CD4-positive, alpha-beta T cell treated with Interleukin-4 for 1 hour (primary cell): ENCODE data around the gene PPP2R2B.
"Not testable (repeated sequence)": the region's sequence is repeated elsewhere in the genome, so short reads cannot be mapped to it uniquely, and the experiment has no call there.

Experiments
- DNase-seq, 2 donors: peaks; one replicate each; pipeline ENCODE4 v3.0.0-alpha.2; 2020 to 2022

The PPP2R2B gene

DNA sequence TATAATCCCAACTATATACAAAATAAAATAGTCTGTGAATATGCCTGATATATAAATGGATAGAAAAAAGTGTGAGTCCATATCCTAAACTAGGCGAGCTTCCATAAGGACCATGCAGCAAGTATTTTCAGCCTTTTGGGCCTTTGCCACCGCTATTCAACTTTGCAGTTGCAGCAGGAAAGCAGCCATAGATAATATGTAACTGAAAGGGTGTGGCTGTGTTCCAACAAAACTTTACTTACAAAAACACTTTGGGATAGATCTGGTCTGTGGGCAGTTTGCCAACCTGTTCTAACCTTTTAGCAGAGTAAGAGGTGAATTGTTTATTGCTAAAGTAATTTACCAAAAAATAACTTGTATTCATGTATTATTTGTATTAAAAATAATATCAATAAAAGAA, 234.8 kb downstream of the PPP2R2B start:
- no peak for DNase-seq

DNA sequence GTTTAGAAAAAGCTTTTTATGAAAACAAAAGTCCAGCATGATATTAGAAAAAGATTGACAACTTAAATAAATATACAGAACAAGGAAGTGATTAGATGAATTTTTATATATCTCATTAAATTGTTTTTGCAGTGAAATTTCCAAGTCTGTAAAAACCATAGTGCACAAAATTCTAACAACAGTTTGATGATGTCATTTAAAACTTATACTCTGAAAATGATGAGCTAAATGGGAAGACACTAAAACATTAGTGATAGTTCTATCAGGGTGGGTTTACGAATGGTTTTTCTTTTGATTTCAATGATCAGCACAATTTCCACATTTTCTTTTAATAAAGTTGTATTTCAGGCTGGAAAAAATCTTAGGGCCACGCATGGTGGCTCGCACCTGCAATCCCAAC, 236.1 kb downstream of the PPP2R2B start:
- DNase-seq, result no peak

DNA sequence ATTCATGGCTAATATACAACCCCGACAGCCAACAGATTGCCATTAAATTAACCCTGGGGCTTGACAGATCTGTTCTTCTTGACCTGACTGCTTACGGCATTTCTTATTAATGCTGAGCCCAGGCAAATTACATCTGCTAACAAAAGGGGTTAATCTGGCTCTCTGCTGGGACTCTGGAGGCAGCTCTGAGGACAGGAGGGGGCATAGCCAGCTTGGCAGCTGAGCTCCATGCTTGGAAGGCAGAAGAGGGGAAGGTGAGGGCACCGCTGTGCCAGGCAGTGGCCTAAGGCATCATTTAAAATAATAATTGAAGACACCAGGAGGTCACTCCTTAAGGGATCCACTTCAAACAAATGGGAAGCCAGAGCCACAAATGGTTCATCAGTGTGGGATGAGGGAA, 236.6 kb downstream of the PPP2R2B start:
- DNase-seq, result no peak

DNA sequence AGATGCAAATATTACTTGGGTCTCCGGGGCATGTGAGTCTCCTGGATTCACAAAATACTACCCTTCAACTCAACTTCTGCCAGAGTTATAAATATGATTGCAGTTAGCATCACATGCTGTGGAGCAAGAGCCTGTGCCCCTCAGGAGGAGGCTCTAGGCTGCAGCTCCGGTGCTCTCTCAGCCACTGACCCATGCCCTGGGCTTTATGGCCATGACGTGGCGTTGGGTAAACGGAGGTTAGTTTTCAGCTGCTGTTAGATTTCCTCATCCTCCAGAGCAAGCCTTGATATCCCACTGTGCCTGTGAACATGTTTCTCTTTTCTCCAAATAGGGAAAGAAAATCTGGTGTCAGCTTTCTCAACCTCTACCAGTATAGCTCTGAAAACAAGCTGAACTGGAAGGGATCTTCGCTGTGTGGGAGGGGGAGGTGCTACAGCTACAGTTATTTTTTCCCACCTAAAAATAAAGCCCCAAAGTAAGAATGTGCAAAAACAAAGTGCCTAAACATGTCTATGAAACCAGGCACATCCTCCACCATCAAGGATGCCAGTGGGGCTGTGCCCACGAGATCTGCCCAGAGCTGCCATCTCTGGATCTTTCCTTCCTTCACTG, 238.2 kb downstream of the PPP2R2B start:
- DNase-seq, result no peak

DNA sequence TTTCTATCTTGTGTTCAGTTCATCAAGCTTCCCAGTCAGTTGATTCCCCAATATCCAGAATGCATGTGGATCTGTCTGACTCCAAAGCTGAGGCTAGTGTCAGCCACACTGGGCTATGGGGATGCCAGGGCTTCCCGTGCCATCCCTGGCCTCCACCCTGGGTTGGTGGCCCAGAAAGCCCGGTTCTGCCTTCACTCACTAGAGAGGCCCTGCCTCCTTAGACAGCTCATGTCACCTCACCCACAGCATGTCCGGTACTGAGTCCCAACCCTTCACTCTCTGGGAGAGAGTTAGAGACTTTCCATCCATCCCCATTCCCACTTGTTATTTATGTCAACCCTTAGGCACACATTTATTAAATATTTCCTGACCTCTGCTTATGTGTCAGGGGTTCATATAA, 243.1 kb downstream of the PPP2R2B start:
- DNase-seq, result no peak

DNA sequence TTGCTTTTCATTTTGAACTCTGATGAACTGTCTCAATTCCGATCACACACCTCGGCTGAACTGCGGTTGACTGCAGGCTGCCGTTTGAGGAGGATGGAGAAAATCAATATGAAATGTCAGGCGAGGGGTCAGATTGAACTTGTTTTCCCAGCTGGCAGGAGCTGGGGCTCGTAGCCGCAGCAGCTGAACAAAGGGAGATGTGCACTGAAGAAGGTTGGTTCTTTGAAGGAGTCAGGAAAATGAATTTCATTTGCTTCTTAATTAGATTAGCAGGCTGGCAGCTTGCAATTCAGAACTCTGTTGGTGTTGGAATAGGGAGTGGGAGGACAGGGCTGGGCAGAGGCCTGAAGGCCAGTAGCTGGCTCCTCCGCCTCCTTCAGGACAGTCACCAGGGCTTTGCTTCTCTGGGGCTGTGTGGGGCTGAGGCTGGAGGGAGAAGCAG, 245.2 kb downstream of the PPP2R2B start:
- no peak for DNase-seq

DNA sequence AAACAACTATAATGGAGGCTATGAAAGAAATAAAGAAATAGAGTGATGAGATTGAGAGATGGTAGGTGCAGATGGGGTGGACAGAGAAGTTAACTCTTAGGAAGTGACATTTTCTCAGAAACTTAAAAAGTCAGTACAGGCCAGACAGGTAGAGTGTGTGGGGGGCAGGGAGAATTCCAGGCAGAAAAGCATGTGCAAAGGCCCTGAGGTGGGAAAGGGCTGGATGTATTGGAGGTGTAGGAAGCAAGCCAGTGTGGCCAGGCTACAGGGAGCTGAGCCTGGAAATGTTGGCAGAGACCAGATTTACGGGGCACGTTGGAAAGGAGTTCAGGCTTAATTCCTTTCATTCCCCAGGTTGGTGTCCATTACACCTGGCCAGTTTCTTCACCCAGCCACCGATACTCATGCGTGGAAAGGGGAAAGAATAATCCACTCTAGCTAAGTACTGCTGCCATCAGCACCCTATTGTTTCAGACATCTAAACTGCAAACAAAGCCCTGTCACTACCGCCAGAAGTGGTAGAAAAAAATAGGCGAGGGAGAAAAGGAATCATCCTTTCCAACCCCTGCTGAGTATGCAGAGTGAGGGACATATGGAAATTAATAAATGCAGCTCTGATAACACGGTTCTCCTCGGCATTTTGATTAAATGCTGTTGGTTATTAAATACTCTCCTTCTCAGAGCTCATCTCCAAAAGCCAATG, 245.8 kb downstream of the PPP2R2B start:
- DNase-seq, result no peak

DNA sequence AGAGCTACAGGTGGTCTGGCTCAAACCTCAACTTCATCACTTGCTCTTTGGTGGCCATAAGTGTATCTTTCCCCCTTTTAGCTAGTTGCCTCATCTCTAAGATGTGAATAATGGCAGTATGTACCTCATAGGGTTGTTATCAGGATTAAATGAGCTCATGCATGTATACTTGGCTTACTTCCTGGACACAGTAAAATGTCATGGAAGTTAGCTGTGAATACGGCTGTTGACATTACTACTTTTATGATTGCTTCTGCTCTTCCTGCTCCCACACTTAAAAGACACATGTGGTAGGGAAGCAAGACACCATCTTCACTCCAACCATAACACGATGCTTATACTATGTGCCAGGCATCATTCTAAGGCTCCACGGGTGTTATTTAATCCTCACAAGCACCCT, 248.1 kb downstream of the PPP2R2B start:
- DNase-seq, result no peak

DNA sequence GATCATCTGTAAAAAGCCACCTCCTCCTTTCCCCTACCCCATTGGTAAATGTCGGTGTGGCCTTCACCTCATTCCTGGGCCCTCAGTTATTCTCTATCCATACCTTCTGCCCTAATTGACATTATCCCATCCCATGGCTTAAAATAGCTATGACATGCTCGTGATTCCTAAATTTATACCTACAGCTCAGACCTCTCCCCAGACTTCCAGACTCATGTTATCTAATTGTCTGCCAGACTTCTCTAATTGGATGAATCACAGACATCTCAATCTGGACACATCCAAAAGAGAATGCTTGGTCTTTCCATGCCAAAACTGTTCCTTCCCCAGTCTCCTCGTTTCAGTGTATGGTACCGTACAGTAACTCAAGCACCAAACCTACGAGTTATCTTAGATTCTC, 249.6 kb downstream of the PPP2R2B start:
- DNase-seq, result no peak

DNA sequence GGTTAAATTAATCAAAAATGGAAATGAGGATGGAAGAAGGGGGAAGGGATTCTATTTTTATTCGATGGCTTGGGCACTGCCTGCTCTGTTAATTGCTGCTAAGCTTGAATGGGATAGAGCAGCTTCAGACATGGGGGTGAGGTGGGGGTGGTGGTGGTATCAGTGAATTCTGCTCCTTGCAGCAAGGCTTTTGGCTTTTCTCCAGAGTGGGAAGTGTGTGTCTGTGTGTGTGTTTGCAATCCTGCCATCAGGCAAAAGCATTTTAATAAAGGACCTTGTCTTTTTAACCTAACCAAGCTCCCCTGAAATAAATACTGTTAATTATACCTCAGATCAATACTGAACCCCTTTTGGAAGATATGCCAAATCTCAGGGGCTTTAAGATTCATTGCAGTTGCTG, 251.6 kb downstream of the PPP2R2B start:
- no peak for DNase-seq

DNA sequence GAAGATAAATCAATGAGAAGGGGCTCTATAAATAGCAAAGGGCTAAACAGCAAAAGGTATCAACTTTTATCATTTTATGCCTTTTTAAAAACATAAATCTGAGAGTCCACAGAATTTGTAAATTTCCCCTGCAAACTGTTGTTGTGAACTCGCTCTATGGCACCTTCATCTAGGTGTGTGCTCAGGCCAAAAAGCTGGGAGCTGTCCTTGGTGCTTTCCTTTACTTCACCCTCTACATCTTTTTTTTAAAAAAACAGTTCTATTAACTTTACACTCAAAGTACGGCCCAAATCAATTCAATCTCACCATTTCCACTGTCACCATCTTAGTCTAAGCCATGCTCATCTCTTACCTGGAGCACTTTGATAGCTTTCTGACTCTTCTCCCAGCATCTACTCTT, 254.4 kb downstream of the PPP2R2B start:
- DNase-seq, result no peak

DNA sequence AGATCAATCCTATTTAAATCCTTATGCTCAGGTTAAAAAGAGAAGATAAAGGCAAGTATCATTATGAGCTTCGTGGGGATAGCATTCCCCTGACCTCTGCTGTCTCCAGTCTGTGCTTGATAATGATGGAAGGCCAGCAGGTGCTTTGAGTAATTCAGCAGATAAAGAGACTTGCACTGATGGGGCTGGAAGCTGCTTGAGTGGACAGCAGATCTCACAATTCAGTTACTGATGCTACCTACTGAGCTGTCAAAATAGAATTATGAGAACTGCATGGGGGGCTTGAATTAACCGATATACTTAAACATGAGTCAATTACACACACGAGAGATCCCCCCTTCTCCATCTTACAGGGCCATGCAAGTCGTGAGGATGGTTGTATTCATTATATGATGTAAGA, 254.9 kb downstream of the PPP2R2B start:
- no peak for DNase-seq

DNA sequence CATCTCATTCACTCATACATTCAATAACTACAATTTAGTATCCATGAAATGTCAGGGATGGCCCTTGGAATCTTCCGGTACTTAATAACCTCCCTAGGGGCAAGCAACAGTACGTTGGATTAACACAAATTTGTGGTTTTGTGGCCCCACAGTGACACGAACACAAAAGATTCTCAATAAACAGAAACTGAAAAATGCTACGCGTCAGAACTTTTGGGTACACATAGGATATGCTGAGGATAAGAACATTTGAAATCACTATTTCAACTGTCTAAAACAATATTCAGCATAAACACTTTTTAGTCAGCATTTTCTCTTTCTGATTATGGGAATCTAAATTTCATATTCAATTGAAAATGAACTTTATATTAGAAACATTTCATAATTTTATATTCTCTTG, 255.5 kb downstream of the PPP2R2B start:
- no peak for DNase-seq

DNA sequence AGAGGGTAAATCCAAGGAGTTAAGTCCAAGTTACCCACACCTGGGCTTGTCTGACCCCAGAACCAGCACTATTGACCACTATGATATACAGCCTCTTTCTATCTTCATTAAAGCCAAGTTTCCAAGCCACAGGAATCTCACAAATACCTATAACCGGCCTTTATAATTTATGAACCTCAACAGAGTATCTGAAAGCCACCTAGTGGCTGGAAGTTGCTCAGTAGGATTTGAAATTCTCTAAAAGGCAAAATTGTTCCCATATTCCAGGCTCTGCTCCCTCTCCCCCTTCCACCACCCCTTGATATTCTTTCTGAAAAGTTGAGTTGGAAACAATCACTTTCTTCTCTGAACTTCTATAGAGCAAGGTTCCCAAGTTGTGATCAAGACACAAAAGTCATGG, 256.2 kb downstream of the PPP2R2B start:
- DNase-seq, result no peak

DNA sequence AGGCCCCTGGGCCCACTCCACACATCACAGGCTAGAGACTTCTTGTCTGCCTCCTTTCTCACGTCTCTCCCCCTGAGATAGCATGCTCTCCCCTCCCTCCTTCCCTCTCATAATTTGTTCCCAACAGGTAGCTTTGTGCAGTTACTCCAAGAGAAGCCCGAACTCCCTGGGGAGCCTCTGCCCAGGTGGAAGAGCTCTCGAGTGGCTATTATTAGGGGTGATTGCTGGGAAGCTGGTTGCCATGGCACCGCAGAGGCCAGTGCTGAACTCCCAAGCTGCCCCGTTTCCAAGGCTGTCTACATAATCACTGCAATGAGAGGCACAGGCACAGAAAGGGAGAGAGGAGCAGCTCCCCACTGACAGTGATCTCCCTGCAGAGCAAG, 257.9 kb downstream of the PPP2R2B start:
- DNase-seq, result no peak

DNA sequence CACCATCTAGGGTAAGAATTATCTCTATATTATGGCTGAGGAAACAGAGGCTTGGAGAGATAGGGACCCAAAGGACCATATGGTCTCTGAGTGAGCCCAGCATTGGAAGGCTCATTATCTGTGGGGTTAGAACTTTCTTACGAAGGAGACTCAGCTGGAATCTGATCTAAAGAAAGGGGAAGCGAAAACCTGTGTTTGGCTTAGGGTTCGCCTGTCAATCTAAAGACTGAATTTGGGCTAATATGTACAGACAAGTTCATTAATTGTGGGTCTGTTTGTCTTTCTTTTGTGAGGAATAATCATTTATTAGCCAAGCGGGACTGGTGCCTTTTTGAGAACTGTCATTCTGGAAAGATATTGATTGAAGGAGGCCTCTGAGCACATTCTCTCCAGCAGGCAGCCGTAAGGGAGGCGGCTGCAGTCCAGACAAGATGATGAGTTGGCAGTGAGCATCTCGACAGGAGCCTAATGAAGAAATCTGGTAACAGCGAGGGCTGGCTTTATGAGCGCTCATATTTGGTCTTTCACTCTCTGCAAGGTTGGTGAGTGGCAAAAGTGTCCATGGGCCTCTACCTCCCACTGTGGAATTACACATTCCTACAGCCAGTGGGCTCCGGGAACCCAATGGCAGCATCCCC, 258.4 kb downstream of the PPP2R2B start:
- DNase-seq, result no peak

DNA sequence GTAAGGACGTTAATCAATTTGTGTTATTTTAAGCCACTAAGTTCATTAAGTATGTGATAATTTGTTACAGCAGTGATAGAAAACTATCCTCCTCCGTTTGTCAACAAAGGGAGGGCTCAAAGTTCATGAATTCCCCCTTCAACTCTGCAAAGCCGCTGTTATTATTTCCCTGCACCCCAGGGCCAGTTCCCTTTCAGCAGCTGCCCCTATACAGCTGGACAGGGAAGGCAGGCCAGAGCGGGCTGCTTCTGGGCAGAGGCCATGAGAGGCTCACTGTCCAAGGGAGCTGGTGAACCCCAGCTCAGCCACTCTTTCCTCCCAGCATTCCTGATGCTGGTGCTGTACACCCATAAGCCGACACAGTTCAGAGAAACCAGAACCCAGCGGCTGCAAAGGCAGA, 260.1 kb downstream of the PPP2R2B start:
- DNase-seq, result no peak

DNA sequence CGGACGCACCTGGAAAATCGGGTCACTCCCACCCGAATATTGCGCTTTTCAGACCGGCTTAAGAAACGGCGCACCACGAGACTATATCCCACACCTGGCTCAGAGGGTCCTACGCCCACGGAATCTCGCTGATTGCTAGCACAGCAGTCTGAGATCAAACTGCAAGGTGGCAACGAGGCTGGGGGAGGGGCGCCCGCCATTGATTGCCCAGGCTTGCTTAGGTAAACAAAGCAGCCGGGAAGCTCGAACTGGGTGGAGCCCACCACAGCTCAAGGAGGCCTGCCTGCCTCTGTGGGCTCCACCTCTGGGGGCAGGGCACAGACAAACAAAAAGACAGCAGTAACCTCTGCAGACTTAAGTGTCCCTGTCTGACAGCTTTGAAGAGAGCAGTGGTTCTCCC, 268.8 kb downstream of the PPP2R2B start:
- DNase-seq, result not testable (repeated sequence)

DNA sequence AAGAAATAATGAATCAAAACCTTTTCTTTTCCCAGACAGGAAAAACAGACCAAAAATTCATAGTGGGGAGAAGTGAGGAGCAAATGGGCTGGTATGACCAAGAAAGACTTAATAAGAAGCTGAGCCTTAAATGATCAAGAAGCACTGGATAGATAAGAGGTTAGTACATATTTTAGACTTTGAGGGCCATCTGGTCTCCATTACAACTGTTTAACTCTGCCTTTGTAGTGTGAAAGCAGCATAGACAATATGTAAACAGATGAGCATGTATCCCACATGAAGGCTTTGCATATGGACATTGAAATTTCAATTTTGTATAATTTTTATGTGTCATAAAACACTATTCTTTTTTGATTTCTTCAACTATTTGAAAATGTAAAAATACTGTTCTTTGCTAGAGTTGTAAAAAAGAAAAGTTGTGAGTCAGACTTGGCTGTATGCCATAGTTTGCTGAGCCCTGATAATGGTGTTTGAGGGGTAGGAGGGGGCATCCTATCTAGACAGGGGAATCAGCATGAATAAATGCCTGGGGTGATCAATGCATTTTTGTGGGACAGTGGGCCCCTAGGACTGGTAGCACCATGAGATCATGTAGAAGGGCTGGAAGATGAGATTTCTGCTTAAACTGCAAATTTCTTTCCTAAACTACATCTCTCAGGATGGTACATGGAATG, 270.8 kb downstream of the PPP2R2B start:
- no peak for DNase-seq

DNA sequence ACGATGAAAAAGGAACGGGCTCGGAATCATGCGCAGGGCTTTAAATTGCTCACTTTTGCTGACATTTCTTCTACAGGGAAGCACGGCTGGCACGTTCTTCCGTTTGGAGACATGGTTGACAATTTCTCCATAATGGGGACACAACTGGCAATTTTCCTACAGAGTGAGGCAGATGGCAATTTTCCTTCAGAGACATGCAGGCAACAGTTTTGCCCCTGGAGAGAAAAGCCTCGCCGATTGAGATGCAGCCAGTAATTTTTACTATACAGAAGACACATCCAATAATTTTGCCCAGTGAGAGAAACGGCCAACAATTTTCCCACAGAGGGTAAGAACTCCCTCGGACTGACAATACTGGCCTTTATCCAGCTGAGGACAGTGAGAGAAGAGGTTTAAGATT, 271.7 kb downstream of the PPP2R2B start:
- DNase-seq, result no peak

DNA sequence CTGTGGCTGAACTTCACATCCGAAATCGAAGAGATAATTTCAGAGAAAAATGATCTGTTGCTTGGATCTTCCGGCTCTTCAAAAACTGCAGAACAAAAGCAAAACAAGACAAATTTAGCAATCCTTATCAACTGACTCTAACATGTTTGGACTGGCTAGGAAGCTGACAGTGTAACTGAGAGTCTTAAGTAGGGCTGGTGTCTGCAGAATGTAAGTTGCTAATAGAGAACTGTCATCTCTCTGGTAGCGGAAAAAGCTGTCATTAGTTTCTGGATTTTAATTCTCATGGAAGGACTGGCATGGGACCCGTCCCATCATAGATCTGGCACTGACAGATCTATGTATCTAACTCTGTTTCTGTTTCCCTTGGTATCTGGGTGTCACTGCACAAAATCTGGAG, 278.2 kb downstream of the PPP2R2B start:
- DNase-seq, result no peak

DNA sequence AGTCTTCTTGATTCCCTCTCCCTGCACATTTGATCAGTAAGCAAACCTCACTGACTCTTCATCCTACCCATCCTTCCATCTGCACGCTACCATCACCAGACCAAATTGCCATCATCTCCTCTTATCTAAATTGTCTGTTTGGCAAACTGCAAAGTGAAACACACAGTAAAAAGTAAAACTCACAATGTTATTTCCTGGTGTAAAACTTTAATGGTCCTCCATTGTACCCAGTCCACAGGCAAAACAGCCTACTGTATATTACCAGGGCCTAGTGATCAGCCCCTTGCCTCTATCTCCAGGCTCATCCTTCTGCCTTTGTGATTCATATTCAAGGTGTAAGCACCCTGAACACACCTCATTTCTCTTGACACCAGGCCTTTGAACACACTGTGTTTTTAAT, 279.3 kb downstream of the PPP2R2B start:
- no peak for DNase-seq

DNA sequence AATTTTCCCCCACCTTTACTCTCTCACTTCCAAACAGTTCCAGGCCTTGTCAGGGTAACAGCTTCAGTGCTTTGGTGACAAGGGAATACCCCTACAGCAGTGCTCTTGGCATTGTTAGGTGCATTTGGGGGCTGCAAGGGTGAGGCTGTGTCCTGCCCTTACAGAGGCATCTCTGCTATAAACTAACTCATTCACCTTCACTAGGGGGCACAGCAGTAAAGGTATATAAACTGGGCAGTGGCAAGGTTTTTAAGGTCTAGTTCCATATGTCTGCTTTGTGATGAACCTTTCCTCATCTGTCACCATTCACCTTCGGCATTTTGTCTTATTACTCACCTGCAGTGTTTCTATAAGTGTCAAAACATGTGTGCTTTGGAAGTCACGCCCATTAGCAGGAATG, 283.5 kb downstream of the PPP2R2B start:
- DNase-seq, result no peak

DNA sequence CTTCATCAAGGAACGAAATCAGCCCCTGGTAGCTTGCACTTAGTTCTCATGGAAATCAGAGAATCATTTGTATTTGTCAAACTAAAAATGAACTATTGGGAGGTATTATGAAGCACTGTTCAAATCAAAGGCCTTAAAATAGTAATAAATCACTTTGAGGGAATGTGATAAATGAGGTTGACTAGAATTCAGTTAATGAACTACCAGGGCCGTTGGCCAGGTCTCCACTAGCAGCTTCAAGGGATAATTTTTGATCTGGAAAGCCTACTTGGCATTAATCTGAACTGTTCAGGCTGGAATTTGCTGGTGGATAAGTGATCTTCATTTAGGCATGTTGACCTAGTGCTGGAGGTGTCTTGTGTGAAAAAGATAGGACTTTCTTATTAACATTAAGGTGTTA, 286.2 kb downstream of the PPP2R2B start:
- DNase-seq, result no peak
